HEK293 (cell line): ENCODE measurements around the gene ZBTB48.
A peak's percentile ranks its signal among the peaks of the same experiment; 100 is the strongest.

Experiments
- KLF10 ChIP-seq: fragments of 450-650 bp; IDR thresholded peaks from 2 replicates; pipeline ENCODE4 v1.5.1; 2018; ENCODE audit warnings: missing biosample characterization, mild to moderate bottlenecking, missing genetic modification characterization
- KLF16 ChIP-seq: fragments of 450-650 bp; formaldehyde crosslinking; IDR thresholded peaks from 2 replicates; pipeline ENCODE4 v1.5.1; 2017; ENCODE audit warnings: missing biosample characterization, missing genetic modification characterization
- KLF9 ChIP-seq: fragments of 450-650 bp; formaldehyde crosslinking; IDR thresholded peaks from 2 replicates; pipeline ENCODE4 v1.5.1; 2016; ENCODE audit warnings: missing biosample characterization, missing genetic modification characterization, low read depth
- PRDM10 ChIP-seq: fragments of 450-650 bp; formaldehyde crosslinking; IDR thresholded peaks from 2 replicates; pipeline ENCODE4 v1.5.1; 2016; ENCODE audit warnings: missing biosample characterization, missing genetic modification characterization
- PRDM2 ChIP-seq: fragments of 450-650 bp; formaldehyde crosslinking; IDR thresholded peaks from 2 replicates; pipeline ENCODE4 v1.5.1; 2016; ENCODE audit warnings: missing biosample characterization, missing genetic modification characterization, borderline replicate concordance
- SP3 ChIP-seq: fragments of 450-650 bp; formaldehyde crosslinking; IDR thresholded peaks from 2 replicates; pipeline ENCODE4 v1.5.1; 2016; ENCODE audit warnings: missing biosample characterization, missing genetic modification characterization
- YY2 ChIP-seq: fragments of 450-650 bp; formaldehyde crosslinking; IDR thresholded peaks from 2 replicates; pipeline ENCODE4 v1.5.1; 2016; ENCODE audit warnings: missing biosample characterization, missing genetic modification characterization
- ZBTB26 ChIP-seq: fragments of 450-650 bp; formaldehyde crosslinking; optimal IDR thresholded peaks from 2 replicates; pipeline ENCODE3; 2016; ENCODE audit warnings: missing biosample characterization, mild to moderate bottlenecking, missing genetic modification characterization
- ZNF274 ChIP-seq, 2 experiments: fragments of 200-500 bp in 1 of 2; fragments of 450-650 bp in 1 of 2; sonication (Bioruptor generic) in 1 of 2; formaldehyde crosslinking in 1 of 2; IDR thresholded peaks; 2 replicates each; pipeline versions ENCODE4 v1.5.1 to v1.6.1; 2014 to 2016; ENCODE audit warnings: borderline replicate concordance in 1 of 2, inconsistent platforms in 1 of 2, low read length in 1 of 2, missing biosample characterization in 1 of 2, missing genetic modification characterization in 1 of 2
- ZNF335 ChIP-seq: fragments of 450-650 bp; formaldehyde crosslinking; conservative IDR thresholded peaks from 2 replicates; pipeline ENCODE4 v1.5.1; 2016; ENCODE audit warnings: missing biosample characterization, missing genetic modification characterization
- ZNF341 ChIP-seq: fragments of 450-650 bp; formaldehyde crosslinking; IDR thresholded peaks from 2 replicates; pipeline ENCODE4; 2016; ENCODE audit warnings: low read depth, missing biosample characterization, missing genetic modification characterization
- ZNF521 ChIP-seq: fragments of 450-650 bp; formaldehyde crosslinking; IDR thresholded peaks from 2 replicates; pipeline ENCODE4 v1.5.1; 2017; ENCODE audit warnings: missing biosample characterization, mild to moderate bottlenecking, missing genetic modification characterization
- ZNF600 ChIP-seq: fragments of 450-650 bp; formaldehyde crosslinking; IDR thresholded peaks from 2 replicates; pipeline ENCODE4 v1.5.1; 2016; ENCODE audit warnings: missing biosample characterization, missing genetic modification characterization
- ZNF76 ChIP-seq: fragments of 450-650 bp; formaldehyde crosslinking; IDR thresholded peaks from 2 replicates; pipeline ENCODE4; 2016; ENCODE audit warnings: low read depth, missing biosample characterization, missing genetic modification characterization, borderline replicate concordance
- ZNF785 ChIP-seq: fragments of 450-650 bp; formaldehyde crosslinking; IDR thresholded peaks from 2 replicates; pipeline ENCODE4 v1.5.1; 2016; ENCODE audit warnings: missing biosample characterization, missing genetic modification characterization
- ZNF792 ChIP-seq: fragments of 450-650 bp; formaldehyde crosslinking; IDR thresholded peaks from 2 replicates; pipeline ENCODE4 v1.5.1; 2016; ENCODE audit warnings: missing biosample characterization, missing genetic modification characterization
- TF ChIP-seq, protein P1 (sequence below): fragments of 450-650 bp; formaldehyde crosslinking; IDR thresholded peaks from 2 replicates; pipeline ENCODE4 v1.5.1; 2017; ENCODE audit warnings: missing biosample characterization, missing genetic modification characterization
- TF ChIP-seq, protein P2 (sequence below): fragments of 450-650 bp; formaldehyde crosslinking; IDR thresholded peaks from 2 replicates; pipeline ENCODE4 v1.5.1; 2016; ENCODE audit warnings: missing biosample characterization, missing genetic modification characterization
- TF ChIP-seq, protein P3 (sequence below): fragments of 450-650 bp; formaldehyde crosslinking; IDR thresholded peaks from 2 replicates; pipeline ENCODE4 v1.5.1; 2016; ENCODE audit warnings: missing biosample characterization, missing genetic modification characterization
- TF ChIP-seq, protein P4 (sequence below): fragments of 450-650 bp; formaldehyde crosslinking; IDR thresholded peaks from 2 replicates; pipeline ENCODE4 v1.5.1; 2017; ENCODE audit warnings: missing biosample characterization, missing genetic modification characterization

Gene ZBTB48

GRCh38 chr1:6613361-6614018 is 33.7 kb downstream of the ZBTB48 start, which contains the start of gene PHF13 (continued):
- TF ChIP-seq ZNF274 (IDR thresholded peaks at IDR 0.05; ENCODE audit: low read length) = no peak
- no peak for TF ChIP-seq ZNF274 (tag by site-specific recombination; IDR thresholded peaks at IDR 0.05; ENCODE audit: borderline replicate concordance)
- TF ChIP-seq SP3 (tag by site-specific recombination) = peak; percentile 100
- TF ChIP-seq, protein P1, sequence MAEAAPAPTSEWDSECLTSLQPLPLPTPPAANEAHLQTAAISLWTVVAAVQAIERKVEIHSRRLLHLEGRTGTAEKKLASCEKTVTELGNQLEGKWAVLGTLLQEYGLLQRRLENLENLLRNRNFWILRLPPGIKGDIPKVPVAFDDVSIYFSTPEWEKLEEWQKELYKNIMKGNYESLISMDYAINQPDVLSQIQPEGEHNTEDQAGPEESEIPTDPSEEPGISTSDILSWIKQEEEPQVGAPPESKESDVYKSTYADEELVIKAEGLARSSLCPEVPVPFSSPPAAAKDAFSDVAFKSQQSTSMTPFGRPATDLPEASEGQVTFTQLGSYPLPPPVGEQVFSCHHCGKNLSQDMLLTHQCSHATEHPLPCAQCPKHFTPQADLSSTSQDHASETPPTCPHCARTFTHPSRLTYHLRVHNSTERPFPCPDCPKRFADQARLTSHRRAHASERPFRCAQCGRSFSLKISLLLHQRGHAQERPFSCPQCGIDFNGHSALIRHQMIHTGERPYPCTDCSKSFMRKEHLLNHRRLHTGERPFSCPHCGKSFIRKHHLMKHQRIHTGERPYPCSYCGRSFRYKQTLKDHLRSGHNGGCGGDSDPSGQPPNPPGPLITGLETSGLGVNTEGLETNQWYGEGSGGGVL (tag by site-specific recombination) = peak; percentile 80
- TF ChIP-seq ZNF335 (tag by site-specific recombination) = peak; percentile 67
- 0 out of 2 replicates have a peak, but pooled peaks have one; percentile 40 for TF ChIP-seq YY2
- TF ChIP-seq ZNF76 (tag by site-specific recombination) = peak; percentile 99
- peak; percentile 99 for TF ChIP-seq KLF9
- TF ChIP-seq KLF10 (tag by site-specific recombination) = peak; percentile 94
- TF ChIP-seq ZNF785 = no peak
- TF ChIP-seq KLF16 (tag by site-specific recombination) = peak; percentile 90
- peak; percentile 31; the same call in 1 of the 2 replicates for TF ChIP-seq PRDM10 (tag by site-specific recombination)
- TF ChIP-seq, protein P2, sequence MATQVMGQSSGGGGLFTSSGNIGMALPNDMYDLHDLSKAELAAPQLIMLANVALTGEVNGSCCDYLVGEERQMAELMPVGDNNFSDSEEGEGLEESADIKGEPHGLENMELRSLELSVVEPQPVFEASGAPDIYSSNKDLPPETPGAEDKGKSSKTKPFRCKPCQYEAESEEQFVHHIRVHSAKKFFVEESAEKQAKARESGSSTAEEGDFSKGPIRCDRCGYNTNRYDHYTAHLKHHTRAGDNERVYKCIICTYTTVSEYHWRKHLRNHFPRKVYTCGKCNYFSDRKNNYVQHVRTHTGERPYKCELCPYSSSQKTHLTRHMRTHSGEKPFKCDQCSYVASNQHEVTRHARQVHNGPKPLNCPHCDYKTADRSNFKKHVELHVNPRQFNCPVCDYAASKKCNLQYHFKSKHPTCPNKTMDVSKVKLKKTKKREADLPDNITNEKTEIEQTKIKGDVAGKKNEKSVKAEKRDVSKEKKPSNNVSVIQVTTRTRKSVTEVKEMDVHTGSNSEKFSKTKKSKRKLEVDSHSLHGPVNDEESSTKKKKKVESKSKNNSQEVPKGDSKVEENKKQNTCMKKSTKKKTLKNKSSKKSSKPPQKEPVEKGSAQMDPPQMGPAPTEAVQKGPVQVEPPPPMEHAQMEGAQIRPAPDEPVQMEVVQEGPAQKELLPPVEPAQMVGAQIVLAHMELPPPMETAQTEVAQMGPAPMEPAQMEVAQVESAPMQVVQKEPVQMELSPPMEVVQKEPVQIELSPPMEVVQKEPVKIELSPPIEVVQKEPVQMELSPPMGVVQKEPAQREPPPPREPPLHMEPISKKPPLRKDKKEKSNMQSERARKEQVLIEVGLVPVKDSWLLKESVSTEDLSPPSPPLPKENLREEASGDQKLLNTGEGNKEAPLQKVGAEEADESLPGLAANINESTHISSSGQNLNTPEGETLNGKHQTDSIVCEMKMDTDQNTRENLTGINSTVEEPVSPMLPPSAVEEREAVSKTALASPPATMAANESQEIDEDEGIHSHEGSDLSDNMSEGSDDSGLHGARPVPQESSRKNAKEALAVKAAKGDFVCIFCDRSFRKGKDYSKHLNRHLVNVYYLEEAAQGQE (tag by site-specific recombination) = no peak
- TF ChIP-seq, protein P3, sequence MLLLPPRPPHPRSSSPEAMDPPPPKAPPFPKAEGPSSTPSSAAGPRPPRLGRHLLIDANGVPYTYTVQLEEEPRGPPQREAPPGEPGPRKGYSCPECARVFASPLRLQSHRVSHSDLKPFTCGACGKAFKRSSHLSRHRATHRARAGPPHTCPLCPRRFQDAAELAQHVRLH (tag by site-specific recombination) = 0 out of 2 replicates have a peak, but pooled peaks have one; percentile 48
- TF ChIP-seq ZNF792 = no peak
- peak; percentile 24; the same call in 1 of the 2 replicates for TF ChIP-seq ZNF600 (tag by site-specific recombination)
- TF ChIP-seq, protein P4, sequence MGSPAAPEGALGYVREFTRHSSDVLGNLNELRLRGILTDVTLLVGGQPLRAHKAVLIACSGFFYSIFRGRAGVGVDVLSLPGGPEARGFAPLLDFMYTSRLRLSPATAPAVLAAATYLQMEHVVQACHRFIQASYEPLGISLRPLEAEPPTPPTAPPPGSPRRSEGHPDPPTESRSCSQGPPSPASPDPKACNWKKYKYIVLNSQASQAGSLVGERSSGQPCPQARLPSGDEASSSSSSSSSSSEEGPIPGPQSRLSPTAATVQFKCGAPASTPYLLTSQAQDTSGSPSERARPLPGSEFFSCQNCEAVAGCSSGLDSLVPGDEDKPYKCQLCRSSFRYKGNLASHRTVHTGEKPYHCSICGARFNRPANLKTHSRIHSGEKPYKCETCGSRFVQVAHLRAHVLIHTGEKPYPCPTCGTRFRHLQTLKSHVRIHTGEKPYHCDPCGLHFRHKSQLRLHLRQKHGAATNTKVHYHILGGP (tag by site-specific recombination) = no peak
- TF ChIP-seq PRDM2 = no peak
- peak; percentile 97 for TF ChIP-seq ZBTB26 (tag by site-specific recombination)
- TF ChIP-seq ZNF341 = peak; percentile 87
- TF ChIP-seq ZNF521 (tag by site-specific recombination) = no peak
